Fibroblast of skin of left biceps (primary cell): Measurements from ENCODE around the gene YBX1.
"Not testable (repeated sequence)": the region's sequence is repeated elsewhere in the genome, so short reads cannot be mapped to it uniquely, and the experiment has no call there.

Experiments used
- DNase-seq, 2 experiments: peaks; one replicate each; pipeline ENCODE4 v3.0.0-alpha.2; 2013; ENCODE audit warnings: low read depth in 2 of 2

Gene YBX1

DNA sequence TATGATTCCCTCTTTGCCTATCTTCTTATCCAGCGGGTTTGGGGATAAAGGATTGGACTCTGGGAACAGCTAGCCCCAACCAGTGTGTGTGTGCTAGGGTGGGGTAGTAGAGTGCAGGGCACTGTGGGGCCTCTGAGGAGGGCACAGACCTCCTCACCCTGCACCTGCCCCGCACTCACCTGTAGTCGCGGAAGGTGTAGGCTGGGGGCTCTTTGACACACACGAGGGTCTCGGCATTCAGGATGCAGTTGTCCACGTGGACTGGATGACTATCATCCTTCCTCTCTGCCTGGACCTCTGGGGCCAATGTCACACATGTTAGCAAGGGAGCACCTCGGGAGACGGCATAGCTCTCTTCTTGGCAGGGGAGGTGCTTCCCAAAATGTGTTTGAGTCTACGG, 65.8 kb downstream of the YBX1 start:
- no peak for DNase-seq

DNA sequence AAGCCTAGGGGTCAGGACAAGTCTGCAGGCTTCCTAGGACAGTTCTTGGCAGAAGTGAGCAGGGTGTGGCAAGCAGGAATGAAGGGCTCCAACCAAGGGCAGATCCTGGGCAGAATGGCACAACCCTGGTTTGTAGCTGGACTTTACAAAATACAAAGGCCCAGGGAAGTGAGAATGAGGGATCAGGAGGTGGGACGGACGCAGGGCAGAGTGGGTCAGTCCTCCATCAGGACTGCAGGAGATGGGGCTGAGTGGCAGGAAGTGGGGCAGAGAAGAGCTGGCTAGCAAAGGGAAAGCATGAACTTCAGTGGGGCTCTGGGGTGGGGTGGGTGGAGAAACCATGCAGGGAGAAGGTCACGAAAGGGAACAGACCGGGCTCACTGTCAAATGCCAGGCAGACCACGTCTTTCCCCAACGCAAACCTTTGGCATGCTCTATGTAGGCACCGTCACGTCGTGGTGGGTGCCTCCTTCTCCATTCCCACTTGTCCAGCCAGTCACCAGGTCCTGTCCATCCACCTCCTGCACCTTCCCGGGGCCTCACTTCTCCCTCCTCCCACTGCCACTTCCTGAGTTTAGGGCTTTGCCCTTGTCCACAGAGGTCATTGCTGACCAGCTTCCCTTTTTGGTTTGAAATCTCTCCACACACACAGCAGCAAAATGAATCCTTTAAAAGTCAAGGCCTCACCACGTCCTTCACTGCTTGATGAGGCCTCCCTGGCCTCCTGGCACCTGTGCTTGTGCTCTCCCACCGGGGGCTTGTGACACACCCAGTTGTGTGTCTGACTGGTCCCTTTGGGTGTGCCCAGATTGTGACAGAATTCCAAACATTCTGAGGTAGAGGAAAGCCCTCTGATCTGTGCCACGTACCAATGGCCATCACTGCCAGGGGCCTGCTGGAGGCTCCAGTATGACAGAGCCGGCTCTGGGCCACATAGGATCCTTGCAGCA, 66.5 kb downstream of the YBX1 start:
- no peak for DNase-seq

DNA sequence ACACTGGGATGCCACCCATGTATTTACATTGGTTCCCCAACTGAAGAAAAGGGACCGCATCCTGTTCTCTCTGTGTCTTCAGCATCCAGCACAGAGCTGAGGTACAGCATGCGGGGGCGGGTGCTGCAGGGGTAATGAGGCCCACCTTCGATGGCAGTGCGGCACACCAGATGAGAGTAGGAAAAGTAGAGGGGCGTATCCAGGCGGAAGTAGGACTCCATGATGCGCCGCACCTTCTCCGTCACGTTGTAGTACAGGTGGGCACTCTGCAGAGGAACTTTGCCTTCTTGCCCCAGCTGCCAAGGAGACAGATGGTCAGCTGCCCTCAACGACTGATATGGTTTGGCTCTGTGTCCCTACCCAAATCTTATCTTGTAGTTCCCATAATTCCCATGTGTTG, 67.8 kb downstream of the YBX1 start:
- no peak for DNase-seq

DNA sequence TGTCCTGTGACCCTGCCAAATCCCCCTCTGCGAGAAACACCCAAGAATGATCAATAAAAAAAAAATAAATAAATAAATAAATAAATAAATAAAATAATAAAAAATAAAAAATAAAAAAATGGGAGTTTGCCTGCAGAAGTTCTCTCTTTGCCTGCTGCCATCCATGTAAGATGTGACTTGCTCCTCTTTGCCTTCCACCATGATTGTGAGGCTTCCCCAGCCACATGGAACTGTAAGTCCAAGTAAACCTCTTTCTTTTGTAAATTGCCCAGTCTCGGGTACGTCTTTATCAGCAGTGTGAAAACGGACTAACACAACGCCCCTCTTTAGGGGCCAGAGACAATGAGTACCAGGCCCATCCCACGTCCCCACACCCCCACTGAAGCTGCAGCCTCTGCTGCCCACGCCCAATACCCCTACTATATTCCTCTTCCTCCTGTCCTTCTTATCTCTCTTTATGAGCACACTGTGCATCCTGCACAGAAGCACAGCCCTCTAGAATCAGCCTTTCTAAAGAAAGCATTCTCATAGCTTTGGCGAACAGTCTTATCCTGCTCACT, 69.4 kb downstream of the YBX1 start:
- not testable (repeated sequence) for DNase-seq

DNA sequence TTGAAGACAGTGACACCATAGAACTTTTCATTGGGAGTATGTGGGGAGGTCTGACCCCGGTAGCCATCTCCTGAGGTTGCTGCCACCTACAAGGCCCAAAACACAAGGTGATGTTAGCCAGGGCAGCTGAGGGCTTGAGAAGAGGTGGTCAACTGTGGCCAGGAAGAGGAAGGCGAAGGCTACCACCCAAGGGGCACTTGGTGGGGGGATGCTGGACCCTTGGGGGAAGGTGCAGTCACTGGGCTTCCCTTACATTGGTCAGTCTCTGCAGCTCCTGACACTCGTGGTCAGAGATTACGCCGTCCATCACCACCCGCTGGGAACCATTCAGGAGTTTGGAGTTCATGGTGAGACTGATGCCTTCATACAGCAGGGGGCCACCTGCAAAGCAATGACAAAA, 70.1 kb downstream of the YBX1 start:
- no peak for DNase-seq

DNA sequence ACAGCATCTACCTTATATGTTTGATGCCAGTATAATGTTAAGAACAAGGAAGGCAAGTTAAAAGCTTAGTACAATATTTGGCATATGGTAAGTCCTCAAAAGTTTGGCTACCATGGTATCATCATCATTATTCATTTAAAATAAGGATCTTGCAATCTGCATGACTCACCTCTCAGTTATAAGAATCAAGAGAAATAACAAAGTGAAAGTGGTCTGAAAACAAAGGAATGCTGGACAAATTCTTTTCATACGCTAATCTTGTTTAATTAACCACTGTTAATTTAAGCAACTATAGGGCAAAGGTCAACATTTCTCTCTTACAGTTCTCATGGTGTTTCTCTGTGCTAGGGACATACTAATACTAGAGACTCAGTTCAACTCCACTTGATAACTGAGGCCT, 70.9 kb downstream of the YBX1 start:
- no peak for DNase-seq
